ENCODE measurements around the gene HFM1. TPM values are rescaled to one million over a fixed set of nuclear protein-coding genes. Genes with fewer than 3 reads are reported as not detected.

The HFM1 gene
- total RNA-seq, 3 donors from 2014 or later (not counting 1 experiment from before 2014, with no cell fraction given) = 0.86 TPM; not detected in 2

DNA sequence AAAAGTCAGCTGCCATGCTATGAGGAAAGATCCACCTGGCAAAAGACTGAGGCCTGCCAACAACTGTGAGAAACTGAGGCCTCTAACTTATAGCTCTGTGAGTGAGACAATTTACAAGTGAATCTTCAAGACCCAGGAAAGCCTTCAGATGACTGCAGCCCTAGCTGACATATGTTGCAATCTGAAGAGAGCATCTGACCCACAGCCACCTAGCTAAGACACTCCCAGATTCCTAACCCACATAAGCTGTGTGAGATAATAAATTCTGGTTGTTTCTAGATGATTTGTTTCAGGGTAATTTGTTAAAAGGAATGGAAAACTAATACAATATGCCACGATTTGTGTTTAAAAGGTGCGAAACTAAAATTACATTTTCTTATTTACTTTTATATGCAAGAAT lies 55.1 kb downstream of the HFM1 start:
- TF ChIP-seq, protein P1, sequence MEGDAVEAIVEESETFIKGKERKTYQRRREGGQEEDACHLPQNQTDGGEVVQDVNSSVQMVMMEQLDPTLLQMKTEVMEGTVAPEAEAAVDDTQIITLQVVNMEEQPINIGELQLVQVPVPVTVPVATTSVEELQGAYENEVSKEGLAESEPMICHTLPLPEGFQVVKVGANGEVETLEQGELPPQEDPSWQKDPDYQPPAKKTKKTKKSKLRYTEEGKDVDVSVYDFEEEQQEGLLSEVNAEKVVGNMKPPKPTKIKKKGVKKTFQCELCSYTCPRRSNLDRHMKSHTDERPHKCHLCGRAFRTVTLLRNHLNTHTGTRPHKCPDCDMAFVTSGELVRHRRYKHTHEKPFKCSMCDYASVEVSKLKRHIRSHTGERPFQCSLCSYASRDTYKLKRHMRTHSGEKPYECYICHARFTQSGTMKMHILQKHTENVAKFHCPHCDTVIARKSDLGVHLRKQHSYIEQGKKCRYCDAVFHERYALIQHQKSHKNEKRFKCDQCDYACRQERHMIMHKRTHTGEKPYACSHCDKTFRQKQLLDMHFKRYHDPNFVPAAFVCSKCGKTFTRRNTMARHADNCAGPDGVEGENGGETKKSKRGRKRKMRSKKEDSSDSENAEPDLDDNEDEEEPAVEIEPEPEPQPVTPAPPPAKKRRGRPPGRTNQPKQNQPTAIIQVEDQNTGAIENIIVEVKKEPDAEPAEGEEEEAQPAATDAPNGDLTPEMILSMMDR (IDR thresholded peaks at IDR 0.05) = no peak
- no CpG with 5 or more reads among the region's 2 CpGs for WGBS (ENCODE audit: insufficient coverage)

DNA sequence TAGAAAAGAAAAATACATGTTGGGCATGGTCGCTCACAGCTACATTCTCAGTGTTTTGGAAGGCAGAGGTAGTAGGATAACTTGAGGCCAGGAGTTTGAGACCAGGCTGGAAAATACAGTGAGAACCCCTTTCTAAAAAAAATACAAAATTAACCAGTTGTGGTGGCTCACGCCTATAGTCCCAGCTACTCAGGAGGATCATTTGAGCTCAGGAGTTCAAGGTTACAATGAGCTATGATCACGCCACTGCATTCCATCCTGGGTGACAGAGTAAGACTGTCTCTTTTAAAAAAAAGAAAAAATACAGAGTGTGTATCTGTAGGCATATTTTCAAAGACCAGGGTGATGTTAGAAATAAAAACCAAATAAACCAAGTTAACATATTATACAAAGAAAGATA lies 57.8 kb downstream of the HFM1 start:
- intact Hi-C loops (cut with micrococcal nuclease) = no loop called here
- no peaks in the 10 kb centered on the region for H3K36me3 ChIP-seq (ENCODE audit: control insufficient read depth, insufficient read depth, low read length)

More for the DNA sequence above, 55.1 kb downstream of the HFM1 start:
- H3K36me3 Mint-ChIP-seq = peaks cover 12% of the 10 kb centered on the region
- Histone ChIP-seq H3K9me3 (ENCODE audit: control insufficient read depth, insufficient read depth, low read length) (no peaks in the 10 kb centered on the region), H3K4me3 (ENCODE audit: low read length) (no peak overlapping the region), H3K27me3 (ENCODE audit: control insufficient read depth, insufficient read depth, low read length) (peaks cover 2% of the 10 kb centered on the region), H3K36me3 (ENCODE audit: control insufficient read depth, insufficient read depth, low read length) (no peaks in the 10 kb centered on the region), H3K27ac (ENCODE audit: low read length) (no peak overlapping the region), H3K4me1 (ENCODE audit: control insufficient read depth, insufficient read depth, low read length) (no peaks in the 10 kb centered on the region)
- H3K4me3 Mint-ChIP-seq = no peak overlapping the region
- H3K27me3 Mint-ChIP-seq (ENCODE audit: low read depth in 2 of 2) = peaks cover 2 to 11% of the 10 kb centered on the region in 2 donors
- no peak for DNase-seq
- no peak overlapping the region for H3K27ac Mint-ChIP-seq
- no peaks in the 10 kb centered on the region for H3K4me1 Mint-ChIP-seq
- intact Hi-C loops (cut with micrococcal nuclease) = no loop called here
- ATAC-seq = no peak
- peaks cover 5% of the 10 kb centered on the region in 2 donors for H3K9me3 Mint-ChIP-seq

DNA sequence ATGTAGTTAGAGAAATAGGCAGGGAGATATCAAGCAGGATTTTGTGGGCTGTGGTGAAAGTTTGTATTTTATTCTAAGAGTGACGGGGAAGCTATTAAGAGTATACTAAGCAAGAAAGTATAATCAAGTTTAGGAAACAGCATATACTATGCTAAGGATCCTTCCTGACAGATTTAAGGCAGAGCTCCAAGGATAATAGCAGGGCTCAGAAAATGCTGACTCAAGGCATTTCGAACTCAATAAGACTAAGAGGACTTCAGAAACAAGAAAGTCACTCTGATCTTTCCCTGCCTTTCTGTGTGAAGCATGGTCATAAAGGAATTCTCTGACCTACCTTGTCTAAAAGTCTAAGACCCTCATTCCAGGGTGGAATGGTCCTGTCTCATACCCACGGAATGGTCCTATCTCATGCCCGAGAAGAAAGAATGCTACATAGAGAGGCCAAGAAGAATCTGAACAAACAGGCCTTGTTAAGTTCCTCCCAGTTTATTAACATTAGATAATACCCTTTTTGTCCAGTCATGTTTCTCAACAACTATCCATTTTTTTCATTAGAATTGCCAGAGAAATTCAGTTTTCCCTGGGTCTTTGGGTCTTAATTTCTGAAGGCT lies 59.1 kb downstream of the HFM1 start:
- Histone ChIP-seq H3K27me3 (ENCODE audit: control insufficient read depth, insufficient read depth, low read length) (peaks cover 4% of the 10 kb centered on the region), H3K36me3 (ENCODE audit: control insufficient read depth, insufficient read depth, low read length) (no peaks in the 10 kb centered on the region), H3K9me3 (ENCODE audit: control insufficient read depth, insufficient read depth, low read length) (no peaks in the 10 kb centered on the region), H3K27ac (ENCODE audit: low read length) (no peak overlapping the region), H3K4me1 (ENCODE audit: control insufficient read depth, insufficient read depth, low read length) (no peaks in the 10 kb centered on the region), H3K4me3 (ENCODE audit: low read length) (no peak overlapping the region)
- ATAC-seq (no peak), DNase-seq (no peak)
- Mint-ChIP-seq H3K4me1 (no peaks in the 10 kb centered on the region), H3K27ac (no peak overlapping the region), H3K36me3 (no peaks in the 10 kb centered on the region), H3K4me3 (no peak overlapping the region), H3K27me3 (ENCODE audit: low read depth in 2 of 2) (peaks cover 15 to 20% of the 10 kb centered on the region in 2 donors), H3K9me3 (no peaks in the 10 kb centered on the region)
- WGBS (ENCODE audit: insufficient coverage) = 63% methylated on average over 3 of the region's 4 CpGs
- intact Hi-C loops (cut with micrococcal nuclease) = no loop called here
- TF ChIP-seq, protein P1 (IDR thresholded peaks at IDR 0.05) = no peak

More for the DNA sequence above, 57.8 kb downstream of the HFM1 start:
- ATAC-seq = no peak
- Mint-ChIP-seq H3K4me3 (no peak overlapping the region), H3K4me1 (no peaks in the 10 kb centered on the region), H3K27ac (no peak overlapping the region), H3K36me3 (no peaks in the 10 kb centered on the region), H3K27me3 (ENCODE audit: low read depth in 2 of 2) (peaks cover 6 to 7% of the 10 kb centered on the region in 2 donors), H3K9me3 (no peaks in the 10 kb centered on the region)
- Histone ChIP-seq H3K4me3 (ENCODE audit: low read length) (no peak overlapping the region), H3K4me1 (ENCODE audit: control insufficient read depth, insufficient read depth, low read length) (no peaks in the 10 kb centered on the region), H3K27me3 (ENCODE audit: control insufficient read depth, insufficient read depth, low read length) (peaks cover 2% of the 10 kb centered on the region), H3K27ac (ENCODE audit: low read length) (no peak overlapping the region), H3K9me3 (ENCODE audit: control insufficient read depth, insufficient read depth, low read length) (no peaks in the 10 kb centered on the region)
- TF ChIP-seq, protein P1 (IDR thresholded peaks at IDR 0.05) = no peak
- DNase-seq = no peak
- 80% methylated on average over 2 of the region's 3 CpGs for WGBS (ENCODE audit: insufficient coverage)

DNA sequence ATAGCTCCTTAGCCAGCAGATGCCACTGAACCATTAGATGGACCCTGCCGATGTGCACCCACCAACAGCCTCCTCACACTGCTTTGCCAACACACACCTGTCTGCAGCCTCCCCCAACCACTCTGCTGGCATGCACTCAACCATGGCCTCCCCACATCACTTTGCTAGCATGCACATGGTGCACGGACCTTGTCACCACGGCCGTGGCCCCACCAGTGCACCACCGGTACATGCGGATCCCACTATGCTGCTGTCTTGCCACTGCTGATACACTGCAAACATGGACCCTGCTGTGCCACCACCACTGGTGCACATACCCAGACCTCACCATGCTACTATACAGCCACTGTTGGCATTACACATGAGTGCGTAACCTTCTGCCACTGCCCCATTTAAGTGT lies 66.1 kb downstream of the HFM1 start:
- intact Hi-C loops (cut with micrococcal nuclease) = no loop called here
- H3K9me3 ChIP-seq (ENCODE audit: control insufficient read depth, insufficient read depth, low read length) = no peaks in the 10 kb centered on the region
- no peak overlapping the region for H3K27ac ChIP-seq (ENCODE audit: low read length)
- WGBS (ENCODE audit: insufficient coverage) = 96% methylated on average over 7 of the region's 7 CpGs
- DNase-seq = no peak
- peaks cover 4% of the 10 kb centered on the region for H3K27me3 ChIP-seq (ENCODE audit: control insufficient read depth, insufficient read depth, low read length)
- TF ChIP-seq, protein P1 (IDR thresholded peaks at IDR 0.05) = no peak
- Mint-ChIP-seq H3K27ac (no peak overlapping the region), H3K36me3 (no peaks in the 10 kb centered on the region), H3K27me3 (ENCODE audit: low read depth in 2 of 2) (peaks cover 19 to 43% of the 10 kb centered on the region in 2 donors), H3K4me1 (no peaks in the 10 kb centered on the region), H3K4me3 (no peak overlapping the region), H3K9me3 (no peaks in the 10 kb centered on the region)
- no peak for ATAC-seq
- H3K4me3 ChIP-seq (ENCODE audit: low read length) = no peak overlapping the region
- no peaks in the 10 kb centered on the region for H3K36me3 ChIP-seq (ENCODE audit: control insufficient read depth, insufficient read depth, low read length)
- no peaks in the 10 kb centered on the region for H3K4me1 ChIP-seq (ENCODE audit: control insufficient read depth, insufficient read depth, low read length)
